ENCODE measurements around the gene JPH3.

- no peak for TF ChIP-seq MXD4 (CRISPR knock-in tag; IDR thresholded peaks at IDR 0.05; ENCODE audit: borderline replicate concordance)
- TF ChIP-seq, protein P1, sequence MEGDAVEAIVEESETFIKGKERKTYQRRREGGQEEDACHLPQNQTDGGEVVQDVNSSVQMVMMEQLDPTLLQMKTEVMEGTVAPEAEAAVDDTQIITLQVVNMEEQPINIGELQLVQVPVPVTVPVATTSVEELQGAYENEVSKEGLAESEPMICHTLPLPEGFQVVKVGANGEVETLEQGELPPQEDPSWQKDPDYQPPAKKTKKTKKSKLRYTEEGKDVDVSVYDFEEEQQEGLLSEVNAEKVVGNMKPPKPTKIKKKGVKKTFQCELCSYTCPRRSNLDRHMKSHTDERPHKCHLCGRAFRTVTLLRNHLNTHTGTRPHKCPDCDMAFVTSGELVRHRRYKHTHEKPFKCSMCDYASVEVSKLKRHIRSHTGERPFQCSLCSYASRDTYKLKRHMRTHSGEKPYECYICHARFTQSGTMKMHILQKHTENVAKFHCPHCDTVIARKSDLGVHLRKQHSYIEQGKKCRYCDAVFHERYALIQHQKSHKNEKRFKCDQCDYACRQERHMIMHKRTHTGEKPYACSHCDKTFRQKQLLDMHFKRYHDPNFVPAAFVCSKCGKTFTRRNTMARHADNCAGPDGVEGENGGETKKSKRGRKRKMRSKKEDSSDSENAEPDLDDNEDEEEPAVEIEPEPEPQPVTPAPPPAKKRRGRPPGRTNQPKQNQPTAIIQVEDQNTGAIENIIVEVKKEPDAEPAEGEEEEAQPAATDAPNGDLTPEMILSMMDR (IDR thresholded peaks at IDR 0.05) = no peak
- TF ChIP-seq CREM (CRISPR knock-in tag; IDR thresholded peaks at IDR 0.05) = no peak
- TF ChIP-seq ATF6 (CRISPR knock-in tag; IDR thresholded peaks at IDR 0.05) = no peak
- TF ChIP-seq, protein P2, sequence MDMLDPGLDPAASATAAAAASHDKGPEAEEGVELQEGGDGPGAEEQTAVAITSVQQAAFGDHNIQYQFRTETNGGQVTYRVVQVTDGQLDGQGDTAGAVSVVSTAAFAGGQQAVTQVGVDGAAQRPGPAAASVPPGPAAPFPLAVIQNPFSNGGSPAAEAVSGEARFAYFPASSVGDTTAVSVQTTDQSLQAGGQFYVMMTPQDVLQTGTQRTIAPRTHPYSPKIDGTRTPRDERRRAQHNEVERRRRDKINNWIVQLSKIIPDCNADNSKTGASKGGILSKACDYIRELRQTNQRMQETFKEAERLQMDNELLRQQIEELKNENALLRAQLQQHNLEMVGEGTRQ (CRISPR knock-in tag; IDR thresholded peaks at IDR 0.05) = no peak
- TF ChIP-seq TP53 (CRISPR knock-in tag; IDR thresholded peaks at IDR 0.05) = no peak
Measured at GRCh38 chr16:87703835-87704375, 101.6 kb downstream of the JPH3 start.
